HuH-7 (cell line): Measurements from ENCODE around the gene CALHM4.
"Not testable (repeated sequence)": the region's sequence is repeated elsewhere in the genome, so short reads cannot be mapped to it uniquely, and the experiment has no call there.

ENCODE experiments used
- DNase-seq: peaks from one replicate; pipeline ENCODE4 v3.0.0; 2011; ENCODE audit warnings: low spot score

CALHM4 gene

DNA sequence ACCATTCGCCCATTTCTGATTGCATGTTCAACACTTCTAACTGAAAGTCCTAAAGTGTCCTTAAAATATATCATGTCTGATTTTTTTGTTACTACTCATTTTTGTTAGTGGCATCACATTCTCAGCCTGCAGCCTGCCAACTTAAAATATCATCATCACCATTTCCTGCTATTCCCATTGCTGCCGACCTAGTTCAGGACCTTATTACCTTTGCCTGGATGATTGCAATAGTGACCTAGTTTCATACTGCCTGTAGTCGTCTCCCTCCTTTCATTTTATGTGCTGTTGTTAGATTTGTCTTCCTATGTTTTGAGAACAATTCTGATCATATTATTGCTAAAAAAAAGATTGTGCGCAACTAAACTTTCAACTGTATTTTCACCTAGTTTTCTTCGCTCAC lies 23.9 kb downstream of the CALHM4 start:
- no peak for DNase-seq

DNA sequence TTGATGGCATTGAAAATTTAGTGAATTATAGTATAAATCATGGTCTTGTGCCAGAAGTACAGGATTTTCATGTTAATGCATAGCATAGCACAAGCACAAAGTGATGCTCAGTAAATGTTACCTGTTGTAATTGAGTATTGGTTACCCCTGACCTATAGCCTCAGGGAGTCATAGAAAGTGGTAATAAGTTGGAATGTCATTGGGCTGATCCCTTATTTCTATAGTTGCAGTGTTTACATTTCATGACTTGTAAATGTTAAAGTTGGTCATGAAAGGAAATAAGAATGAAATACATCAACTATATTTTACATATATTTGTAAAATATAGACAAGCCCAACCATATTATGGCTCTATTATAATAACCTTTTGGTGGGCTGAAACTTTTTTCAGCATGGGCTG lies 24.8 kb downstream of the CALHM4 start:
- no peak for DNase-seq

DNA sequence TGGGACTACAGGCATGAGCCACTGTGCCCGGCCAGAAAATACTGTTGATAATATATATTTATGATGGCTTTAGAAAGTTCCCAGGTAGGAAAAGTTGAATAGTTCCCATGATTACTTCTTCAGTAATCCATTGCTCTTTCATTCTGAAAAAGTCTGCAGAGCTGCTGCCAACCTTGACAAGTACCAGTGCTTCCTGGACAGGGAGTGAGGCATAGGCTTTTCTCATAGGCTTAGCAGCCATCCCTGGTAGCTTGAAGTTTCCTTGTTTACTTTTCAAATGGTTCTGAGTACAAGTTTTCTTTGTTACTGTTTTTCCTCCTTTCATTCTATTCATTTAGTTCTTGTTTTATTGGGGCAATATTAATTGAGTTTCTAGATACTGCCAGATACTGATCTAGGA lies 25.6 kb downstream of the CALHM4 start:
- no peak for DNase-seq

DNA sequence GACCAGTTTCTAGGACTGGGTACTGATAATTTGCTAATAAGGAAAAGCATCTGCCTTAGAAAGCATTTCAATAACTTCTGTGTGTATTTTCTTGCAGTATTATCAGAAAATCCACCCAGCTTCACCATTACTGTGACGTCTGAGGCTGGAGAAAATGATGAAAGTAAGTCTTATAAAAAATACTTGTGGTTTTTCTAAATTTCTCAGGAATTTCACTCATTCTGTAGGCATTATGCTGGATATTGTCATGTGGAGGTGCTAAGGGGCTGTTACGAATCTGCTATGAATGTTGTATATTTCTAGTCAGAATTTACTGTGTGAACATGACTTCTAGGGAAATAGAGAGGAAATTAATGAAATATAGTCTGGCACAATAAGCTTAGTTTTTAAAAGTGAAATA lies 26.6 kb downstream of the CALHM4 start:
- no peak for DNase-seq

DNA sequence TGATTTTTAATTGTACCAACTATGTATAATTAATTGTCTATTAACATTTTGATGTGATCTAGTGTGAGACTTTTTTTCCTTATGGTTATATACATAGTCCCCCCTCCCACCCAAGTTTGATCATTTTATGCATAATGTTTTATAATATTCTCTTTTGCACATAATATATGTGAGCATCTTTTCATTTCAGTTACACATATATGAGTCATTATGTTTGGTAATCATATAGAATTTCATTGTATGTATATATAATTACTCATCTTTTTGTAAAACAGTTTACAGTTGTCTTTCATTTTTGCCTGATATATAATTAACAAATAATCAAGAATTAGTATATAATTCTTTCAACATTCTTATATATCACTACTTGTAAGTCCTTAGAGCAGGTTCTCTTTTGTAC lies 32.7 kb downstream of the CALHM4 start:
- DNase-seq, result no peak

DNA sequence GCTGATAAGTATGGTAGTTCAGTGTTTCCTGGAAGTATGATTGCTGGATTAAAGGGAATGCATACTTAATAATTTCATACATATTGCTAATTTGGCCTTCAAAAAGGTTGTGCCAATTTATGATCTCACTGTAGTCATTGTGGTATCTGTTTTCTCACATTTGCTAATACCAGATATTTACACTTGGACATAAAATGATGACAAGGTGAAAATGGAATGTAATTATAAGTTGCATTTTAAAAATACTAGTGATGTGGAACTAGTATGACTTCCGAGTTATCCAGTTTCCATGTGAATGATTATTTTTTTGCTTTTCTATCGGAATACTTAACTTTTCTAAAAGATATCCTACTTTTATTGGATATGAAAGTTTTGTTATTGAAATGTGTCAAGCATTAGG lies 33.2 kb downstream of the CALHM4 start:
- DNase-seq, result no peak

DNA sequence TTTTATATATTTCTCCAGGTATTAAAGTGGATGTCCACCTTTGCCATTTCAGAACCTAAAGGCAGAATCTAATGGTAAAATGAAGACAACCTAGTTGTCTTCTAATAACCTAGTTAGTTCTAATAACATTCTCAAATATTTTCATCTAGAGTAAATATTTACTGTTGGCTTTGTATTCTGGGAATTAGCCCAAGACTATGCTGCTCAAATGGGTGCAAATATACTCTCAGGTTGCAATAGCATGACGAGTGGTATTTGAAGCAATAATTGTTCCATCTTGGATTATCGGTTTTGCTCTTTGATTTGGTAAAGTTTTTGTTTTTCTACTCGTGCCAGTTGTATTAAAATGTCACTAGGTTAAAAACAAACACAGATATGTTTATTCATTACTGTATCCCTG lies 41.7 kb downstream of the CALHM4 start:
- DNase-seq, result no peak

DNA sequence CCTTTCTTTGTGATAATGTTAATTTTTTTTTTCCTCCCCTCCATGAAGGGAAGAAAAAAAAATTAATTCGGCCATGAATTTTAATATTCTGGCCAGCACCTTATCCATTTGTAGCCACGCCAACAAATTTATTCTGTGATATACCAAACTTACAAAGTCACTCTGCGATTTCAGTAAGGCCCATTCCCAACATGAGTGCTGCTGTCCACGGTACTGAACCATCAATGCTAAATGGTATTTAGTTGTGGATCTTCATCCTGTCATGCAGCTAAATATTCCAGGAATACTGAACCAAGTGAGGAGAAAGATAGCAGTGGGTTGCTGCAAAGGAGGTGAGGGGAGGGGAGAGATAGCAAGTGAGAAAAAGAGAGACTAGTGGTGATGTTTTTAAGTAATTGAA lies 43.3 kb downstream of the CALHM4 start:
- no peak for DNase-seq

DNA sequence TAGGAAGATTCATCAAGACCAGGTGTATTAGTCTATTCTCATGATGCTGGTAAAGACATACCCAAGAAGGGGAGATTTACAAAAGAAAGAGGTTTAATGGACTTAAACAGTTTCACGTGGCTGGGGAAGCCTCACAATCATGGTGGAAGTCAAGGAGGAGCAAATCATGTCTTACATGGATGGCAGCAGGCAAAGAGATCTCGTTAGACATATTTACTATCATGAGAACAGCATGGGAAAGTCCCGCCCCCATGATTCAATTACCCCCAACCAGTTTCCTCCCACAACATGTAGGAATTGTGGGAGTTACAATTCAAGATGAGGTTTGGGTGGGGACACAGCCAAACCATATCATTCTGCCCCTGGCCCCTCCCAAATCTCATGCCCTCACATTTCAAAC lies 50.4 kb downstream of the CALHM4 start:
- DNase-seq, result not testable (repeated sequence)

DNA sequence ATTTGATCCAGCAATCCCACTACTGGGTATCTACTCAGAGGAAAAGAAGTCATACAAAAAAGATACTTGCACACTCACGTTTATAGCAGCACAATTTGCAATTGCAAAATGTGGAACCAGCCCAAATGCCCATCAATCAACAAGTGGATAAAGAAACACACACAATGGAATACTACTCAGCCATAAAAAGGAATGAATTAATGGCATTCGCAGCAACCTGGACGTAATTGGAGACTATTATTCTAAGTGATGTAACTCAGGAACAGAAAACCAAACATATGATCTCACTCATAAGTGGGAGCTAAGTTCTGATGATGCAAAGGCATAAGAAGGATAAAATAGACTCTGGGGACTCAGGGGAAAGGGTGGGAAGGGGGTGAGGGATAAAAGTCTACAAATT lies 51.3 kb downstream of the CALHM4 start:
- DNase-seq, result not testable (repeated sequence)

DNA sequence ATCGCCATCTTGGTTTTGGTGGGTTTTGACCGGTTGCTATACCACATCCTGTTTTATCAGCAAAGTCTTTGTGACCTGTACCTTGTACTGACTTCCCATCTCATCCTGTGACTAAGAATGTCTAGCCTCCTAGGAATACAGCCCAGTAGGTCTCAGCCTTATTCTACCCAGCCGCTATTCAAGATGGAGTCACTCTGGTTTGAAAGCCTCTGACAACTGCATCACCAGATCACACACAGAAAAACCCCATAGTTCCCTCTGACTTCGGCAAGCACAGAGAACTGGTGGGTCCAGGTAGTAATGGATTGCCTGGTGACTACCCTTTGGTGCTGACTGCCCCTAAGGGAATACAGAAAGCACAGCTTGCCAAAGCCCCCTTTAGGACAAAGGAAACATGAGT lies 52.4 kb downstream of the CALHM4 start:
- DNase-seq, result no peak
